Fibroblast of peridontal ligament (primary cell): ENCODE measurements around the gene OR6J1.
A peak's percentile ranks its signal among the peaks of the same experiment; 100 is the strongest.
"Not testable (repeated sequence)": the region's sequence is repeated elsewhere in the genome, so short reads cannot be mapped to it uniquely, and the experiment has no call there.

ENCODE experiments used
- DNase-seq: peaks from one replicate; pipeline ENCODE4 v3.0.0-alpha.2; 2010; ENCODE audit errors: extremely low read depth

OR6J1 gene

DNA sequence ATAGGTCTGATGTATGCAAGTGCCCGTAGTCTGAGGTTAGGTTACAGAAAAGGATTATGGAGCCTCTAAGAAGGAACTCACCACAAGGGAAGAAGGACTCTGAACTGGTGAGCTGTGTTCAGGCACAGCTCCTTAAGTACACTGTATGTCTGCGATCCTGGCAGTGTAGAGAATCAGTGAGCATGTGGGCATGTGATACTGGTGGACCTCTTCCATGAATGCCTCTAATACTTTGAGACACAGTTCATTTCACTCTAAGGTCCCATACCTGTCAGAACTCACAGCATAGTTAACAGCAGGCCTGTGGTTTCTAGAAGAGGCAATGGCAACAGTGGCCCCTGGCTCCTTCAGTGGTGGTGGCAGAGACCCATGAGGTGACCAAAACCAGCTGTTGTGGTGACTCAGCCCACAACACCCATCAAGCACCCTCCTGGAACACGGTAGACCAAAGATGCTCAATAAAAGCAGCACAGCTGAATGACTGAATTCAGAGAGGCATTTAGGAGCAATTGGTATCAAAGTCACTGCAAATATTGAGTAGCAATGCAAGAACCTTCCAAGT lies 6.9 kb upstream of the OR6J1 start:
- DNase-seq = no peak

DNA sequence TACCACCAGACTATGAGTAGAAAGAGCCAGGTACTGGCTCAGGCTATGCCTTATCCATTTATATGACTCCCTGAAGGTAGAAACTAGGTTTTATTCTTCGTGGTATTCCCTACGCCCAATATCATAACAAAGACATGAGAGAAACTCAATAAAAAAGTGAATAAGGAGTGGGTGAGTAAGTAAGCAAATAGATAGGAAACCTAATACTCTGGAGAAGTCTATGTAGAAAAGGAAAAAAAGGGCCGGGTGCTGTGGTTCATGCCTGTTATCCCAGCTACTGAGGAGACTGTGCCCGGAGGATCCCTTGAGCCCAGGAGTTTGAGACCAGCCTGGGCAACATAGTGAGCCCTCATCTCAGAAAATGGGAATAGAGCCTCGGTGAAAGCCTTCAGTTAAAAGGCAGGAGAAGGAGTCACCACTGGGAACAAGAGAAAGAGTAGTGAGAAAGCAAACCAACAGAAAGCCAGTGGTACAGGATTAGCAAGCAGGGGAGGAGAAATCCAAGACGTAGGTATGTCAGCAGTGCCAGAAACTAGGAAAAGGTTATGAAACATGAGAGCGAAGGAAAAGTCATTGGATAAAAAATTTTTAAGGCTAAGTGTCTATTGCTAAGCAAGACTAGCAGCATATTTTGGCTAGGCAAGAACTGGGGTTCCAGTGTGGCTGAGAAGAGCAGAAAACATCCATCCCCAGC lies 6.0 kb upstream of the OR6J1 start:
- no peak for DNase-seq

DNA sequence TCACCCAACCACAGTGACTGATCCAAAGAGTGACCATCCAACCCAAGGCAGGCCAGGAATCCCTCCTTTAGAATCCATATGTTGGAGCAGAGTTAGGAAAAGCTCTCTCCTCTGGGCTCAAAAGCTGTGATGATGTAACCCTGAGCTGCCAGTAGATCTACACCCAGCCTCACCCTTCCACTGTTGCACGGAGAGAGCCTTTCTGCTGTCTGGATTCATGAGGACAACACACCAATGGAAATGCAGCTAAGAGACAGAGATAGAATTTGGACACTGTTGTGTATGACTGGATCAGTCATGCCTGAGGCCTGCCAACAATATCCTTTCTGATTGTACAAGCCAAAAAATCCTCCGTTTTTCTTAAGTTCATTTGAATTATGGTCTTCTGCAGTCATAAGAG lies 4.4 kb upstream of the OR6J1 start:
- peak; percentile 41 for DNase-seq

DNA sequence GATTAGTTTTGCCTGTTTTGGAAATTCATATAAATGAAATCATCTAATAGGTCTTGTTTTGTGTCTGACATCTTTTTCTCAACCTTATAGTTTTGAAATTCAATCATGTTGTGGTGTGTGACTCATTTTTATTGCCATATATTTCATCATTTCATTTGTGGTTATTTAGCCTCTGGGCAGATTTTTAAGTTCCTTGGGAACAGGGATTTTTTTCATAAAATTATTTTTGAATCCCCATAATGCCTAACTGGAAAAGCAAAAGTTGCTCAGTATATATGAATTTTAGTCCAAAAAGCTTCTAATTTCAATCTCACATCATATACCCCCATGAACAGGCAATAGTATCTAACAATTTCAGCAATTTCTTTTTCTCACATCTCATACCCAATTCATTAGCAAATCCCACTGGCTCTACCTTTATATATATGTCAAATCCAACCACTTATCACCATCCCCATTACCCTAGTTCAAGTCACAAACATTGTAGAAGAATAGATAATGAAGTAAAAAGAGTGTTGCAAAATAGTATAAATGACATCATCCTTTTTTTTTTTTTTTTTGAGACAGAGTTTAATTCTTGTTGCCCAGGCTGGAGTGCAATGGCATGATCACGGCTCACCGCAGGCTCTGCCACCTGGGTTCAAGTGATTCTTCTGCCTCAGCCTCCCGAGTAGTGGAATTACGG lies 2.6 kb upstream of the OR6J1 start:
- DNase-seq = peak; percentile 95

DNA sequence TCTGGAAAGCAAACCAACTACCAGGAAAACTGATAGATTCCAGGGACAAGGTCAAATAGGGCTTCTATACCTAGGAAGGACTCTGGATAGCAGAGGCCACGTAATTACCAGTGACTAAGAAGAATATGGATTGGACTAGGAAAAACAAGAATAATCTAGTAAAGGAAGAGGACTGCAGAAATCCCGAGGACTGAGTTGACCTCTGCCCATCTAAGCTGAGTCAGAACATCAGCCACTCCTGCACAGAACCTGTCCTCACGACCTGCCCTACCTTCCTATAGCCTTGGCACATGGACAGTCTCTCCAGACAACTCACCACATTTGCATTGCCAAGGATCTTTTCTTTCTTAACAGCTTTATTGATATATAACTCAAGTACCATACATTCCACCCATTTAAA lies 2.3 kb downstream of the OR6J1 start:
- no peak for DNase-seq

DNA sequence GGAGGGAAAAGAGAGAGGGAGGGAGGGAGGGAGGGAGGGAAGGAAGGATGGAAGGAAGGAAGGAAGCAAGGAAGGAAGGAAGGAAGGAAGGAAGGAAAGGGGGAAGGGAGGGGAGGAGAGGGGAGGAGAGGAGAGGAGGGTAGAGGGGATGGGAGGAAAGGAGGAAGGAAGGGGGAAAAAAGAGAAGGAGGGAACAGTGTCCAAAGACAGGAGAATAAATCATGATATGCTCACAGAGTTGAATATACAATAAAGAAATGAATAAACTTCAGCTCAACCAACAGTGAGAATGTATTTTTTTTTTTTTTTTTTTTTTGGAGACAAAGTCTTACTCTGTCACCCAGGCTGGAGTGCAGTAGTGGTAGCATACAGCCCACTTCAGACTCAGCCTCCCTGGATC lies 4.0 kb downstream of the OR6J1 start:
- DNase-seq = no peak

DNA sequence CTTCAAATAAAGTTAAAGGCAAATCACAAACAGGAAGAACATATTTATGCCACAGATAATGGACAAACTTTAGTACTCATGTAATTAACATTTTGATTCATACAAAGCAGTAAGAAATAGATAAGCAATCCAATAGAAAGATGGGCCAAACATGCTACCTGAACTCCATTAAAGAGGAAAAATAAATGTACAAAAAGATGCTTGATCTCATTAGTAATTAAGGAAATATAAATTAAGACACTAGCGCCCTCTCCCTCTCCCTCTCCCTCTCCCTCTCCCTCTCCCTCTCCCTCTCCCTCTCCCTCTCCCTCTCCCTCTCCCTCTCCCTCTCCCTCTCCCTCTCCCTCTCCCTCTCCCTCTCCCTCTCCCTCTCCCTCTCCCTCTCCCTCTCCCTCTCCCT lies 8.2 kb downstream of the OR6J1 start:
- DNase-seq = not testable (repeated sequence)

DNA sequence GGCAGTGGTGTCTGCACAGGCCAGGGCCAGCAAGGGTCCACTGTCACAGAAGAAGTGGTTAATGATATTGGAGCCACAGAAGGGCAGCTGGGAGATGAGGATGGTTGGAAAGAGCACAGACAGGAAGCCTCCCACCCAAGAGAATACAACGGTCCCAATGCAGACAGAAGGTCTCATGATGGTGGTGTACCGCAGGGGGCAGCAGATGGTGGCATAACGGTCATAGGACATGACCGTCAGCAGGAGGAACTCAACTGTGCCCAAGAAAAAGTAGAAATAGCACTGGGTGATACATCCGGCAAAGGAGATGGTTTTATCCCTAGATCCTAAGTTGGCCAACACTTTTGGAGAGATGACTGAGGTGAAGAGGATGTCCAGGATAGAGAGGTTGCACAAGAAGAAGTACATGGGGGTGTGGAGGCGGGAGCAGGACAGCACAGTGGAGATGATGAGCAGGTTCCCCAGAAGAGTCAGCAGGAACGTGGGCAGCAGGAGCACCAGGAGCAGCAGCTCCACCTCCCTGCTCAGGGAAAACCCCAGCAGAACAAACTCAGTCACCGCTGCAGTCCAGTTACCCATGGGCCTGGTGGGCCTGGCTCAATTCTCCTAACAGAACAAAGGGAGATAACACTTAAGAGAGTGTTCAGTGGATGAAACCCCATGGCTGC lies 9.8 kb downstream of the OR6J1 start:
- no peak for DNase-seq

DNA sequence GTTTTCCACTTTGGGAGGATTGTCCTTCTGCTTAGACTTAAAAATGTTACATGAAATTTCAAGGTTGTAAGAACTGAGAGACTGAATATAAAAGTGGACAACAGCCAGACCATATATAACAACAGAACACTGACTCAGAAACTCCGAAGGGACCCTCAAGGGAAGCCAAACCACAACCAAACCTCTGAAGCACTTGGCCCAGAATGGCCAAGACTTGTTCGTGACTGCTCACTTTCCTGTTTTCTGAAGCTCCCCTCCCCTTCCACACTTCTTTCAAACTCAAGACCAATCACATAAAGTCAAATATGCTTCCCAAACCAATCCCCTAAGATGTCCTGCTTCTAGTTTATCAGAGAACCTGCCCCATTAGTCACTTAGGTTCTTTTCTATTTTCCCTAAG lies 13.7 kb downstream of the OR6J1 start:
- peak; percentile 97 for DNase-seq

DNA sequence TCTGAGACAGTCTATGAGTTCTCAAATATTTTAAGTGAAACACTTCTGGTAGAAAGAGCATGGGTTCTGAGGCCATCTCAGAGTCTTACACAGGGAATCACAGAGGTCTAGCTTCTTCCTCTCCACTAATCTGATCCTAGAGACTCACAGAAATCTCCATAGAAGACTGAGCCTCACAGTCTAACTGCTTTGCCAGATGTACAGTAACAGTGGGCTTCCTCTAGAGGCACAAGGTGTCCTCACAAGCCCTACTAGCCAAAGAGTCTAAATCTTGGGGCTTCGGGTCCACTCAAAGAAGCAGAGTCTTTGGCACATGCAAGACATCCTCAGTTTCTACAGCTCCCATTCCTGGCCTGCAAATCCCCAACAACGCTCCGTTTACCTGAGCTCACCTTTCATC lies 14.1 kb downstream of the OR6J1 start:
- no peak for DNase-seq

DNA sequence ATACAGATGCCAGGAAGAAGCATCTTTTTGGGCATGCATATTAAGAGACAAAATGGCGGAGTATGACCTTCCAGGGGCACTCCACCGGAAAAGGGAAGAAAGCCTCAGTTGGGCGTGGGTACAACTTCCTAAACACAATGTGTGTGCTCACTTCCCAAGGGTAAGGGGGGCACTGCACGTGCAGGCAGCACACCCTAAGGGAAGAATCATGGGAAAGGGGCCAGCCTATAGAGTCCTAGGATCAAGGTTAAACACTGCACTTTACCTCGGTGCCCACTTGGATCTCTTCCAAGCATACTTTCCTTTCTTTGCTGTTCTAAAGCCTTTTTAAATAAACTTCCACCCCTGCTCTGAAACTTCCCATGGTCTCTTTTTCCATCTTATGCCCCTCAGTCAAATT lies 14.8 kb downstream of the OR6J1 start:
- no peak for DNase-seq

DNA sequence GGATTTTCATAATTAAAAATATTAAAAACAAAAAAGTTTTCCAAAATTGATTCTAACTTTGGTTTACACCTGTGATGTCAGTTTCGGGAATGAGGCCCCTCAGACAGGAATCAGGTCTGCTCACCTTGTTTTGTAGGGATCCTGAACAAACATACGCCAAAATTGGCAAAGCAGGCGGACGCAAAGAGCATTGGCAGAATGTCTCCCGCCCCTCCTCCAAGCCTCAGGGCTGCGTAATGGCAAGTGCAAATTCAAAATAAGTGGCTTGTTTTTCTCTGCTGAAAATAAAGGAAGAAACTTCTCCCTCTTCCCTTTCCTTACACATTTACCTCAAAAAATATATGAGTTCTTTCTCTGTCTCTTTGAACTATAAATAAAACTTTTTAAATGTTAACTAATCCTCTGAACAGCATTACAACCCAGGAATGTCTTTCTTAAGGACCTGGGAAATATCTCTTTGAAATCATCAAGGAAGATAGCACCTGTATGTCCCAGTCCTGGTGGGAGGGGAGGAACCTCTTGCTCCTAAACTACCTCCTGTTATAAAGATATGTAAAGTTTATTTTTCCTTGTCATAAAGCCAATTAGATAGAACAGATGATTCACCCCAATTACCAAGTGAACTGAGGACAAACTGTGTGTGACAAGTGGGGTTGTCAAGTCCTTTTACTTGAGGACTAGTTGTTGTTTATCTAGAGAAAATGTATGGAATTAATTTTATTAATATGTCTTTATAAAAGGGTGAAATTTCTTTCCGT lies 16.5 kb downstream of the OR6J1 start:
- DNase-seq = no peak

DNA sequence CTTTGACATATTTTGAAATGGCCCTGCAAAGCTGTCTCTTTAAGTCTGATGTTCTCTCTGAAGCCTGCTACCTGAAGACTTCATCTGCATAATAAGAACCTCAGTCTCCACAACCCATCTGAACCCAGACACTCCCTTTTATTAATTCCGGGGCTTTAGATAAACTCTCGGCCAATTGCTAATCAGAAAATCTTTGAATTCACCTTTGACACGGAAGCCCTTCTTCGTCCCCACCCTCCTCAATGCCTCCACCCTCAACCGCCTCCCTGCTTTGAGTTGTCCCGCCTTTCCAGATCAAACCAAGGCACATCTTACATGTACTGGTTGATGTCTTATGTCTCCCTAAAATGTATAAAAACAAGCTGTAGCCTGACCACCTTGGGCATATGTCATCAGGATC lies 17.6 kb downstream of the OR6J1 start:
- no peak for DNase-seq

DNA sequence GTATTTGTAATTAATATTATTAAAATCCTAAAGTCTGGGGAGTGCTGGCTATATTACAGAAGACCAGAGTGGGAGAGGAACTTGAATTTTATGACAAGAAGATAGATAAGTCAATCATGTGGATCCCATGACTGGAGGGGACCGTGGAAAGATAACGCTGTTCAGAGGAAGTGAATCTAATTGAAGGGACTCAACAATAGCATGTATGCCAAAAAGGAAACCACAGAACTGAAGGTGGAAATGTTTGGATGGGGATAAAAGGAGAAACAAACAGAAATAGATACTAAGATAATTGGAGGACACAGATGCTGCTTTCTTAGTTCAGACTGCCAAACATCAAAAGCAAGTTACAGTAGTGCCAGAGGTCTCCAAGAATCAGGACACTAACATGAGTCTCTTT lies 21.1 kb downstream of the OR6J1 start:
- no peak for DNase-seq

DNA sequence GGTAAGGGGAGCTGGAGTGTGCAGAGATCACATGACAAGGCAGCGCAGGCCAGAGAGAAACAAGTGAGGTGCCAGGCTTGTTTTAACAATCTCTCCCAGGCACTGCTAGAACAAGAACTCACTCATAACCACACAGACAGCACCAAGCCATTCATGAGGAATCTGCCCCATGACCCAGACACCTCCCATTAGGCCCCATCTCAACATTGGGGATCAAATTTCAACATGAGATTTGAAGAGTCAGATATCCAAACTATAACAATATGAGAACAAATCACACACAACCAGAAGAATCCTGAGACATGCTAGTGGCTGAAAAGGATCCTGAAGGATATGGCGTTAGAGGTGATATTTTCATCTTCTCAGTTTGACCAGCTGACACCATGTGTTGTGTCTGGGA lies 21.9 kb downstream of the OR6J1 start:
- peak; percentile 67 for DNase-seq

DNA sequence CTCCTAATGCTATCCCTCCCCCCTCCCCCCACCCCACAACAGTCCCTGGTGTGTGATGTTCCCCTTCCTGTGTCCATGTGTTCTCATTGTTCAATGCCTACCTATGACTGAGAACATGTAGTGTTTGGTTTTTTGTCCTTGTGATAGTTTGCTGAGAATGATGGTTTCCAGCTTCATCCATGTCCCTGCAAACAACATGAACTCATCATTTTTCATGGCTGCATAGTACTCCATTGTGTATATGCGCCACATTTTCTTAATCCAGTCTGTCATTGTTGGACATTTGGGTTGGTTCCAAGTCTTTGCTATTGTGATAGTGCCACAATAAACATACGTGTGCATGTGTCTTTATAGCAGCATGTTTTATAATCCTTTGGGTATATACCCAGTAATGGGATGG lies 28.4 kb downstream of the OR6J1 start:
- DNase-seq = not testable (repeated sequence)

DNA sequence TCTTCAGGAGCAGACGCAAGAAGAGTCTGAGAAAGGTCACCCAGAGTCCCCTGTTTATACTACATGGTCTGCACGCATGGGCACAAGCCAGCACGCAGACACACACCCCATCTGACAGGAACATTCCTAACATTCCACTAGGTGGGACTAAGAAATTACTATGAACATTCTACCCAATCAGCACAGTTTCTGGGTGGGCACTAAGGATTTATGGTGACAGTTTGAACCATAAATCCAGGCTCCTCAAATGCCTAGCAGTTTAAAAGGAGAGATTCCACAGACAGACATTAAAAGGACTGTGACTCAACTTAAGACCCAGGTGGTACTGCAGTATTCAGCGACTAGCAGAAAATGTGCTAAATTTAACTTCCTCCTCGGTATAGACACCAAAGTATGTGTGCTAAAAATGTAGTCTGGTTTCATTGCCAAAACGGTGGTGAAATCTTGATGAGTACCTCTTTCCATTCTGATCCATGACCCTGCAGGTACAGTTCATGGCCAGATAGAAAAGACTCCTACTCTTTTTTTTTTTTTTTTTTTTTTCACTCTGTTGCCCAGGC lies 29.8 kb downstream of the OR6J1 start:
- peak; percentile 66 for DNase-seq

DNA sequence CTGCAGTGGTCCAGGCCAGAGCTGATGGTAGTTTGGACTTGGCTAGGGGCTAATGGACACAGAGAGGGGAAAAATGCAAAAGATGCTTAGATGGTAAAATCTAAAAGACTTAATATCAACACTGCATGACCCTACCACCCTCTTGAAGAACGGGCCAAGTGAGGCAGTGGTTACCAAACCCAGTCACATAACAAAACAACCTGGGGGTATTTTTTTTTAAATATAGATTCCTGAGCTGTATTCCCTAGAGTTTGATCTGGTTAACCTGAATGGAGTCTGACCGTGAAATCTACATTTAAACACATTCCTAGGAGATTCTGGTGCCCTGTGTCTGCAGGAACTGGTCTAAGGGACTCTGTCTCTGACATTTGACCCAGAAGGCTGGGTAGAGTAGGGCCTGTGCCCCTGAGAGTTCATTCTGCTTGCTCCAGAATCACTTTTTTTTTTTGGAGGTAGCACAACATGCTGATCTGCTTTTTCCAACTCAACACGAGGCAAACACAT lies 30.4 kb downstream of the OR6J1 start:
- DNase-seq = peak; percentile 9

DNA sequence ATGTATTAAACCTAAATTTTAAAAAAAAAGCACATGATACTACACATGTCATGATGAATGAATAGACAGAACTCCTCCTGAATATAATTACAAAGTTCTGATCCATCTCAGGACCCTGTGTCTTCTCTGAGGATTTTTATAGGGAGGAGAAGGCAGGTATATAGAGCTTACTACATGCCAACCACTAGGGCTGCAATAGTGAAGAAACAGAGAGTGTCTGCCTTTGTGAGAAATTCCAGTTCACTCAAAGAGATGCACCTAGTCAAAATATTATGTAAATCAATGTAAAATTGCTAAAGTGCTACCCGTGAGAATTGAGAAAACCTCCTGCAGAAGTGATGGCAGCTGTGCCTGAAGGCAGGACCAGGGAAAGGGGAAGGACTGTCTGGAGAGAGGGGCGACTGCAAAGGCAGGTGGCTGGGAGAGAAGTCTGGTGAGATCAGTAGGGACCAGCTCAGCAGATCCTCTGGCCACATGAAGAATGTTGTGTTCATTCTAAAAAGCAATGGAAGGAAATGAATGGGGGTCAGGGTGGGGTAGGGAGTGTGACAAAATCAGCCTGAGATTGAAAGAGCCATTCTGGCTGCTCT lies 31.0 kb downstream of the OR6J1 start:
- DNase-seq = no peak

DNA sequence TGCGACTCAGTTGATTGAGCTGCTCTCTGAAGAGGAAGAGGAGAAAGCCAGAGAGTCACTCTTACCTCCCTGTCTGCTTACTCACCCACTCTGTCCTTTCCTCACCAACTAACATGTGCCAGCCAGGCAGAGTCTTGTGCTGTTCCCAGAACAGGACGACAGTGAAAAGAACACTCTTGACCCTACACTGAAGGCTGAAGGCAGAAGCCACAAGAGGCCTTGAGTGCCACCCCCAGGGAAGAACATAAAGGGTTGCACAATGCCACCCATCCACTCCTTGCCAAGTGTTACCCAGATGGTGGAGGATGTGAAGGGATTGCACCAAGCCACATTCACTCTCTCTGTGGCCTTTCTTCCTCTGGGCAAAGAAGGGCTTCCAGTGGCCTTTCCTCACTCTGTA lies 33.2 kb downstream of the OR6J1 start:
- DNase-seq = no peak

DNA sequence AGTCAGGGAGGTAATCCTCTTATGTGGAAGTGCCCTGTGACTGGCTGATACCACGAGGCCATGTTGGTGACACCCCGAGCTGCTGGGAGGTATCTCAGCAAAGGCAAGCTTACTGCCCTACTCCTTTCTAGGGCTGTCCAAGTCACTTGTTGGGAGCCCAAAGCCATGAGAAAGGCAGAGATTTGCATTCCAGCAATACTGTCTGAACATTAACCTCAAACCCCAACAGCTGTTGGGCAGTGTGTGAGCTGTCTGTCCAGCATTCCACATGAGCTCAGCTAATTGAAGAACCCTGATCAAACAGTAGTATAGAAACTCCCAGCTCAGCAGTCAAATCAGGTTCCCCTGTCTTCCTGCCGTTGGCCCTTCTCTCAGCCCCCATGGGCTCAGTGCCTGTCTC lies 36.9 kb downstream of the OR6J1 start:
- no peak for DNase-seq
